ENCODE results near the gene HOXD11. TPM values are rescaled to one million over a fixed set of nuclear protein-coding genes. Genes with fewer than 3 reads are reported as not detected.

The HOXD11 gene
- total and polyA plus RNA-seq, 5 donors: not detected

- no peaks in the 10 kb centered on the region for H3K9me3 ChIP-seq (ENCODE audit: control insufficient read depth, low read length)
- H3K27me3 ChIP-seq (ENCODE audit: control insufficient read depth, insufficient read depth): peaks cover 9% of the 10 kb centered on the region
- no peak overlapping the region for H3K4me3 ChIP-seq (ENCODE audit: low read length)
- ATAC-seq (no peak), DNase-seq (peak in 2 of 3 donors; percentile 64 to 87)
- H3K4me1 ChIP-seq (ENCODE audit: control insufficient read depth, insufficient read depth, low read length): peaks cover 9% of the 10 kb centered on the region
- intact Hi-C loops (cut with DNase I): loop anchor here in 3 of 4 donors (5.0 to 10.0 kb wide), 4 partner anchors 330 to 1020 kb away; no protein-coding TSS in a partner anchor
- WGBS: 4% methylated on average over 13 of the region's 13 CpGs
- H3K27ac ChIP-seq (ENCODE audit: low read length): no peak overlapping the region
These were observed 20.1 kb downstream of the HOXD11 start for GRCh38 chr2:176126929-176127773.

- DNase-seq (no peak), ATAC-seq (no peak)
- intact Hi-C loops (cut with DNase I): loop anchor here in 3 of 4 donors (5.0 to 10.0 kb wide), 4 partner anchors 330 to 1020 kb away; no protein-coding TSS in a partner anchor
- H3K27me3 ChIP-seq (ENCODE audit: control insufficient read depth, insufficient read depth): peaks cover 12% of the 10 kb centered on the region
- no peak overlapping the region for H3K4me3 ChIP-seq (ENCODE audit: low read length)
- peaks cover 8% of the 10 kb centered on the region for H3K4me1 ChIP-seq (ENCODE audit: control insufficient read depth, insufficient read depth, low read length)
- no peak overlapping the region for H3K27ac ChIP-seq (ENCODE audit: low read length)
- H3K9me3 ChIP-seq (ENCODE audit: control insufficient read depth, low read length): no peaks in the 10 kb centered on the region
- WGBS: 24% methylated on average over 4 of the region's 4 CpGs
These were observed 20.6 kb downstream of the HOXD11 start for GRCh38 chr2:176127774-176128072.

- no peak overlapping the region for H3K4me3 ChIP-seq (ENCODE audit: low read length)
- 12% methylated on average over 49 of the region's 49 CpGs for WGBS
- intact Hi-C loops (cut with DNase I): loop anchor here in 3 of 4 donors (5.0 to 10.0 kb wide), 4 partner anchors 329 to 1019 kb away; no protein-coding TSS in a partner anchor
- peaks cover 3% of the 10 kb centered on the region for H3K4me1 ChIP-seq (ENCODE audit: control insufficient read depth, insufficient read depth, low read length)
- H3K9me3 ChIP-seq (ENCODE audit: control insufficient read depth, low read length): no peaks in the 10 kb centered on the region
- peaks cover 14% of the 10 kb centered on the region for H3K27me3 ChIP-seq (ENCODE audit: control insufficient read depth, insufficient read depth)
- H3K27ac ChIP-seq (ENCODE audit: low read length): no peak overlapping the region
- ATAC-seq (no peak), DNase-seq (no peak)
These were observed 21.3 kb downstream of the HOXD11 start for GRCh38 chr2:176128172-176128981.

GRCh38 chr2:176128982-176129796, 22.1 kb downstream of the HOXD11 start, which contains the start of gene HOXD8:
TSS of gene HOXD8 (plus strand) at chr2:176129705. CDS start at chr2:176130367, 662 bp downstream.
- Histone ChIP-seq H3K27ac (ENCODE audit: low read length) (no peak within 1 kb of the TSS), H3K9me3 (ENCODE audit: control insufficient read depth, low read length) (no peaks in the 10 kb centered on the region), H3K27me3 (ENCODE audit: control insufficient read depth, insufficient read depth) (peaks cover 14% of the 10 kb centered on the region), H3K4me3 (ENCODE audit: low read length) (peak within 1 kb of the TSS; percentile 55), H3K4me1 (ENCODE audit: control insufficient read depth, insufficient read depth, low read length) (peaks cover 3% of the 10 kb centered on the region)
- intact Hi-C loops (cut with DNase I): loop anchor here in 3 of 4 donors (5.0 to 10.0 kb wide), 4 partner anchors 328 to 1018 kb away; no protein-coding TSS in a partner anchor
- peak; percentile 34 to 43 for ATAC-seq
- peak in 2 of 3 donors; percentile 62 to 75 for DNase-seq
- 2% methylated on average over 64 of the region's 64 CpGs for WGBS

GRCh38 chr2:176129813-176130146, 22.7 kb downstream of the HOXD11 start:
- intact Hi-C loops (cut with DNase I): loop anchor here (5.0 to 10.0 kb wide), 6 partner anchors 328 to 1018 kb away; no protein-coding TSS in a partner anchor
- Histone ChIP-seq H3K4me3 (ENCODE audit: low read length) (peak overlapping the region; percentile 55), H3K27me3 (ENCODE audit: control insufficient read depth, insufficient read depth) (peaks cover 14% of the 10 kb centered on the region), H3K4me1 (ENCODE audit: control insufficient read depth, insufficient read depth, low read length) (peaks cover 3% of the 10 kb centered on the region), H3K9me3 (ENCODE audit: control insufficient read depth, low read length) (no peaks in the 10 kb centered on the region), H3K27ac (ENCODE audit: low read length) (no peak overlapping the region)
- 2% methylated on average over 43 of the region's 43 CpGs for WGBS
- DNase-seq (no peak), ATAC-seq (no peak)

GRCh38 chr2:176130147-176130956, 23.3 kb downstream of the HOXD11 start:
- peaks cover 3% of the 10 kb centered on the region for H3K4me1 ChIP-seq (ENCODE audit: control insufficient read depth, insufficient read depth, low read length)
- H3K9me3 ChIP-seq (ENCODE audit: control insufficient read depth, low read length): no peaks in the 10 kb centered on the region
- H3K4me3 ChIP-seq (ENCODE audit: low read length): peak overlapping the region; percentile 55
- DNase-seq (peak in 1 of 3 donors; percentile 67), ATAC-seq (peak in 1 of 2 donors; percentile 37)
- no peak overlapping the region for H3K27ac ChIP-seq (ENCODE audit: low read length)
- WGBS: under 1% methylated on average over 100 of the region's 100 CpGs
- intact Hi-C loops (cut with DNase I): loop anchor here in 2 of 4 donors (10.0 kb wide), 2 partner anchors 1004 to 1014 kb away; no protein-coding TSS in a partner anchor
- H3K27me3 ChIP-seq (ENCODE audit: control insufficient read depth, insufficient read depth): peaks cover 16% of the 10 kb centered on the region

GRCh38 chr2:176130957-176131847, 24.1 kb downstream of the HOXD11 start:
- peaks cover 14% of the 10 kb centered on the region for H3K27me3 ChIP-seq (ENCODE audit: control insufficient read depth, insufficient read depth)

GRCh38 chr2:176131848-176132158, 24.7 kb downstream of the HOXD11 start:
- H3K4me3 ChIP-seq (ENCODE audit: low read length): peak overlapping the region; percentile 43
- no peak overlapping the region for H3K27ac ChIP-seq (ENCODE audit: low read length)
- intact Hi-C loops (cut with DNase I): loop anchor here in 2 of 4 donors (10.0 kb wide), 2 partner anchors 1003 to 1013 kb away; no protein-coding TSS in a partner anchor
- no peaks in the 10 kb centered on the region for H3K9me3 ChIP-seq (ENCODE audit: control insufficient read depth, low read length)
- peaks cover 3% of the 10 kb centered on the region for H3K4me1 ChIP-seq (ENCODE audit: control insufficient read depth, insufficient read depth, low read length)
- ATAC-seq: no peak
- 24% methylated on average over 4 of the region's 4 CpGs for WGBS
- H3K27me3 ChIP-seq (ENCODE audit: control insufficient read depth, insufficient read depth): peaks cover 14% of the 10 kb centered on the region
- DNase-seq: no peak

More at GRCh38 chr2:176130957-176131847, 24.1 kb downstream of the HOXD11 start:
- H3K4me3 ChIP-seq (ENCODE audit: low read length): peak overlapping the region; percentile 21
- no peak for DNase-seq
- H3K4me1 ChIP-seq (ENCODE audit: control insufficient read depth, insufficient read depth, low read length): peaks cover 3% of the 10 kb centered on the region
- ATAC-seq: no peak
- H3K27ac ChIP-seq (ENCODE audit: low read length): no peak overlapping the region
- no peaks in the 10 kb centered on the region for H3K9me3 ChIP-seq (ENCODE audit: control insufficient read depth, low read length)
- intact Hi-C loops (cut with DNase I): loop anchor here in 2 of 4 donors (10.0 kb wide), 2 partner anchors 1004 to 1014 kb away; no protein-coding TSS in a partner anchor
- 11% methylated on average over 15 of the region's 15 CpGs for WGBS
